HG03159 (cell line): Measurements from ENCODE around the gene PCBD1.

Experiments used
- ATAC-seq: cut with Tn5 transposase; IDR thresholded peaks from one replicate; pipeline ENCODE4 v1.9.1; 2021; ENCODE audit warnings: mild to moderate bottlenecking, moderate library complexity; ENCODE audit not compliant: unreplicated experiment

Gene PCBD1

DNA sequence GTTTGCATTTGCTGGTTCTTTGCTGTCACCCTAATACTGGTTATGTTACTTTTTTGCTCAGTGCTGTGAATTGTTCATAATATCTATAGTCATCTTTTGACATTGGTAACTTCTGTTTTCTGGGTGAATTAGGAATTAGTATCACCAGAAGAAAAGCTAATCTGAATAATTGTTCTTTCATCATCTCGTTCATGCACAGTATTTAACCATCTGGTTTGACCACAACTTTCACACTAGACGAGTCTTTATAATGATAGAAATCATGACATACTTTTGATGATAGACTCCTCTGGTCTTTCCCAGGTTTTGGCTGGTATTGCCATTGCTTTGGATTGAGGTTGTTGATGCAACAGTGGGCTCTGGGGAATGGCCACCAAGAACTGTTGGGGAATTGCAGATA, 47.5 kb downstream of the PCBD1 start:
- no peak for ATAC-seq

DNA sequence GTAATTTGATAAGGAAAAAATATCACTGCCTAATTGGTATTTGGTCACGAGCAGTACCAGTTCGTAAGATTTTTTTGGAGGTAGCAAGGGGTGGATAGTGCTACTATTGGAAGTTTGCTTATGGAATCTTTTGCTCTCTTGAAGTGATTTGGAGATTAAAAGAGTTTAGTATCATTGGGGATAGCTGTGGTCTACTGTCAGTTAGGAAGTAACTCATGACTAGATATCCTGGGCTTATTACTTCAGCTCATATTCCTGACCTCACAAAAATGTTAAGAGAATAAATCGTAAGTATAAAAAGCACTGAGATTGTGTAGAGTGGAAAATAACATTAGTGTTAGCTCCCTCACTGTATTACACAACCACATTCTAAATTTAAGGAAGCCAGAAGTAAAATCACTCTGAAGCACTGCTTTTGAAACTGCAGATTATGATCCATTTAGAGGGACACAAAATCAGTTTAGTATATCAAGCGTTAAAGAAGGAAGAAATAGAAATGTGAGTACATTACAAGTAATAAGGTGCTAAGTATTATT, 50.0 kb downstream of the PCBD1 start:
- no peak for ATAC-seq

DNA sequence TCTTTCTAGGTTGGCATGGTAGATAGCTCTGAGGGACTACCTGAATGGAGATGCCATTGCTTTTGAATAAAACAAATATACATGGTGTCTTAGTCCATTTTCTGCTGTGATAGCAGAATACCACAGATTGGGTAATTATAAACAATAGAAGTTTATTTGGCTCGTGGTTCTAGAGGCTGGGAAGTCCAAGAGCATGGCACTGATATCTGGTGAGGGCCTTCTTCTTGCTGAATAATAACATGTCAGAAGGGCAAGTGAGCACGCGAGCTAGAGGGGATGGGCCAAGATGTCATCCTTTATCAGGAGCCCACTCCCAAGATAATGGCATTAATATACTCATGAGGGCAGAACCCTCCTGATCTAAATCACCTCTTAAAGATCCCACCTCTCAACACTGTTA, 50.7 kb downstream of the PCBD1 start:
- no peak for ATAC-seq

DNA sequence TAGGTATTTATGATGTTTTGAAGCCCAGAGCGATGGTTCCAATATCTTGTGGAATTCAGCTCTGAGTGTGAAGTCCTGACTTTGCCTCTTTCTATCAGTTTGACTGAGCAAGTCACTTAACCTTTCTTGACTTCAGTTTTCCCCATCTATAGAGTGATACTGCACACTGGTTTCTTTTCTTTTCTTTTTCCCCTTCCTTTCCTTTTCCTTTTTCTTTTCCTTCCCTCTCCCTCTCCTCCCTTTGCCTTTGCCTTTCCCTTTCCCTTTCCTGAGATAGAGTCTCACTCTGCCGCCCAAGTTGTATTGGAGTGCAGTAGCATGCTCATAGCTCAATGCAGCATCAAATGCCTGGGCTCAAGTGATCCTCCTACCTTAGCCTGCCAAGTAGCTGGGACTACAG, 52.0 kb downstream of the PCBD1 start:
- ATAC-seq, result no peak

DNA sequence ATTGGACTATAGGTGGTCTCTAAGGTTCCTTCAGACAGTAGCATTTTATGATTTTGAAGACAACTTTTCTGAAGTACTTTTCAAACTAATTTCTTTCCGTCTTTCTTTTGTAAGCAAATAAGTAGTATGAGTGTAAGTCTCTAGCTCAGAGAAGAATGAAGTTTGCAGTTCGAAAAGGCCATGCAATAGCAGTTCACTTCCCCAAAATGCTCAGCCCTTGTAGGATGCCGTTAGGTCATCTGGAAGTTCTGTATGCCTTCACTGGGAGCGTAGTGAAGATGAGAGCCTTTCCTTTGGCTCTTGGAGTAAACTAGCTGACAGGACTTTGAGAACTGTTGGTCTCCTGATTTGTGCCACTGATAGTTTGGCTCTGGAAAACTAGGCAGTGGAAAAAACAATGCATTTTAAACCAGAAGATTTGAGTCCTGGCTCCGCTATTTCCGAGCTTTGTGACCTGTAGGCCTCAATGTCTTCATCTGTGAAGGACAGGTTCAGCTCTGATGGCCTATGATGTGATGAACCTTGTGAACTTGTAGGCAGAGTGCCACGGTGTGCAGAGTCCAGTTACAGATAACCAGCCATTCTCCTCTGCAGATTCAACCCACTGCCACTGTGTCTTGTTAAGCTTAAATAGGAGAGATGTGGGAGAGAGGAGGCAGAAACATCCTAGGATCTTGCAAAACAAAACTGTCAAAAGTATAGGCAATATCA, 53.8 kb downstream of the PCBD1 start:
- ATAC-seq, result no peak

DNA sequence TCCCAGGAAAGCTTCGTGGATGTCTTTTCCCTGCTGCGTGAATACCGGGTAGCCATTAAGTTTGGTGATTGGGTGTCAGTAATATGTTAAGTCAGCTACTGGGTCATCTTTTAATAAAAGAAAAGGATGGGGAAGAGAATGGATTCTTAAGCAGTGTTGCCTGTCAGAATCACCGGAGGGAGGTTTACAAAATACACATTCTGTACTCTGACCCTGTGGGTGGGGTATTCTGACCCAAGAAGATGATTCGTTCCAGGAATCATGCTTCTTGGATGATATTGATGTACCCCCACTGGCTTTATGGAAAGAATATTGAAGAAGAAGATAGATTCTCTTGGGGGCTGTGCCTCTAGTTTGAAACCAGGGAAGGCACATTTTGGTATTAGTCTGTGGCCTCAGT, 54.3 kb downstream of the PCBD1 start:
- ATAC-seq, result no peak

DNA sequence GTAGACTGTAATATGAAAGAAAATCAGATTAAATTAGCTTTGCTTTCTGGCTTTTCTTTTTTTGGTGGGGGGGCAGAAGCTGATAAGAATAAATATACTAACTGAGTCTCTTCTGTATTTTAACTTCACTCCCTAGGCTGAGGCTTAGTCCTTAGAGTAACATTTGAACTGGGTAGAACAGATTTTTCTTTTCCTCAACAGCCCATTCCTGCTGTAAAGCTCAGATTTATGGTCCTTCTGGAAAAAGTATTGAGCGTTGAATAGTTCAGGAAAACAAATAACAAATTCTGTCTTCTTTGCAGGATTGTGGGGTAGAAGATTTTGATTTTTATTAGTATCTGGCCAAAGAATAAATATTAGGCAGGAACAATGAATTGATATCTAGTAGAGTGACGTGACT, 54.8 kb downstream of the PCBD1 start:
- ATAC-seq, result no peak
